Kidney tubule cell (primary cell): ENCODE results near the gene NPHP4.
"Not testable (repeated sequence)": the region's sequence is repeated elsewhere in the genome, so short reads cannot be mapped to it uniquely, and the experiment has no call there.

ENCODE experiments used
- DNase-seq: peaks from one replicate; pipeline ENCODE4 v3.0.0-alpha.2; 2018; ENCODE audit warnings: low spot score

NPHP4 gene

DNA sequence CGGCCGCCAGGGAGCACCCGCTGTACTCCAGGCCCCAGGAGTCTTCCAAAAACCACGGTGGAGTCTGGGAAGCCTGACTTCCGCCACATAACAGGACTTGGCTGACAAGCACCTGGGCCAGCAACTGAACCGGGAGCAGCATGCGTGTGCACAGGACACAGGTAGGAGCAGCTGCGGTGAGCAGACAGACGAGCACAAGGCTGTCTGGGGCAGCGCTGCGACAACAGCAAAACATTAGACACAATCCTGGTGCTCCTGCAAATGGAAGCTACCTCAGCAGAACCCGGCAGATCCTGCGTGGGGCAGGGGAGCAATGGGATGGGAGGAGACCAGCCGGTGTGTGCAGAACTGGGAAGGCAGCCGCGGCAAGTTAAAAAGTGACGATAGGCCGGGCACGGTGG, 80.4 kb downstream of the NPHP4 start:
- no peak for DNase-seq

- no peak for DNase-seq
These were observed 81.1 kb downstream of the NPHP4 start for GRCh38 chr1:5911157-5911556.

- DNase-seq: no peak
These were observed 81.6 kb downstream of the NPHP4 start for GRCh38 chr1:5910666-5911065.

DNA sequence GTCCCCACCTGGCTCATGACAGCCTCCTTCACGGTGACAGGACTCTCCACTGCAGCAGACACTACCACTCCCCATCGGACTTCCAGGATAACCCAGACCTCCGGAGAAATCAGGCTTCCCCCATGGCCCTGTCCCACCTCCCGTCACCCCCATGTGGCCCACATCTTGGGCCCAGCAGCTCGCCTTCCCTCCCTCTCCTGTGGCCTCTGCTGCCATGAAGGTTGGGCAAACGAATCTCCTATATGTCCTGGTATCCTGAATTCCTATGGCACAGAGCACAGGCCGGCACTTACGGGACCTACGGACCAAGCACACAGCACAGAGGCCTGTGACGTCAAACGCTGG, 82.0 kb downstream of the NPHP4 start:
- no peak for DNase-seq

- no peak for DNase-seq
These were observed 82.5 kb downstream of the NPHP4 start for GRCh38 chr1:5909576-5910275.

DNA sequence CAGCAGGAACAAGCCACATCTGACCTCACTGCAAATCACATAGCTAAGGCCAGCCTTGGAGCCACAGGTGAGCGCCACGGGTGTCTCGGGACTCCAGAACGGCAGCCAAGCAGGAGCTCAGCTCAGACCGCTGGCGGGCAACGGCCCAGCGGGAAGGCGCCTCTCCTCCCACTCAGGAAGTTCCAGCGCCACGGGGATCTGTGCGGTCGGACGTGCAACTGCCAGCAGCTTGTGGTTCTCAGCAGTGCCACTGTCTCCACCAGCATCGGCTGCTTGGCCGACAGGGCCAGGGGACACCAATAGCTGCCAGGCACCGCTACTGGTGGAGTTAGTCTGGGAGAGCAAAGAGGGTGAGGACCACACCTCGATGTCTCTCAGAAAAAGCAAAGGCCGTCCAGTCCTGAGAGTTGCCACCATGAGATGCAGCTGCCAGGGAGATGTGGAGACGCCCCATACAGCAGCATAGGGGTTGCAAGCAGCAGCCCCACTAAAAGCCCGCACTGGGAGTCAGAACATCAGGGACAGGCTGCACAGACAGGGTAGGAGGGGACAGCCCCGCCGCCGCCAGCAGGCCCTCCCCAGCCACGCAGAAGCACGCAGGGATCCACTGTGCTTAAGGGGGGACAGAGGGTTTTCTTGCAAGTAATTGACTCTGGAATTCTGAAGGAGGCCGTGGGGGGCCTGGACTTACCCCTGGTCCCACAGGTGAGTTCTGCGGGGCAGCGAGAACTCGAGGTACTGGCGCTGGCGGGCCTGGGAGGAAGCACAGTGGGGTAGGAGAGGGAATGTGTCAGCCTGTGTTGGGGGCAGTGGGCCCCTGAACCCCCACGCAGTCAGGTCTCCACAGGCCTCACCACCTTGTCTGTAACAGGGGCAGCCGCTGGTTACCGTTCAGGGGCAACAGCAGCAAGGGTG, 83.5 kb downstream of the NPHP4 start:
- DNase-seq: no peak

DNA sequence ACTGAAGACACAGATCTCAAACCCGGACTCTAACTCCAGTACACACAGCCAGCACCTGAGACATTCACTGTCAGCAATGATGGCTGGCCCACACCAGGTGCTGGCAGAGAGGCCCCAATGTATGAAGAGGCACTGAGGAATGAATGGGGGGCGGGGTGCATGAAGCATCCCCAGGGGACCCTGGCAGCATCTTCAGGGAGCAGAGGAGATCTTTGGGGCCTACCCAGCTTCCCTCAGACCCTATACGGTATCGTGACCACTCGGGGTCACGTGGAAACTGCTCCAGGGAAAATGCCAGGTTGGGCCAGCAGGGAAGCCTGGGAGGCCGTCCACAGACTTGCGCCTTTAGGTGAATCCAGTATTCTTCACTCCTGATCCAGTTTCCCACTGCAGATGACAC, 84.3 kb downstream of the NPHP4 start:
- no peak for DNase-seq

- no peak for DNase-seq
These were observed 84.8 kb downstream of the NPHP4 start for GRCh38 chr1:5907386-5907785.

DNA sequence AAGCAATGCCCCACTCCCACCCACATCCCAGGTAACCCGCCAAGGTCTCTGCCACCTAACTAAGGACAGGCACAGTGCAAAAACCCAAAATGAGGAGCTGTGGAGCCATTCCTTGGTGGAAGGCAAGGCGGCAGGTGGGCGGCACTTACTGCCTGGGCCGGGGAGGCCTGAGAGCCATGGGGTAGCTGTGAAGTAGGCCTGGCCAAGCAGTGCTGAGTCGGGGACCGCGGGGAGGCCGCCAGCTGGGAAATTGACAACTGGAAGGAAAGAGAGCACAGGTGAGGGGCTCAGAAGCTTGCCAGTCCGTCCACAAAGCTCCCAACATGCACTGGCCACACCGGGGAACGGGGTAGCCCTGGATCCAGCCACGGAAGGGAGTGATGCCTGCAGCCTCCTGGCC, 85.3 kb downstream of the NPHP4 start:
- no peak for DNase-seq

DNA sequence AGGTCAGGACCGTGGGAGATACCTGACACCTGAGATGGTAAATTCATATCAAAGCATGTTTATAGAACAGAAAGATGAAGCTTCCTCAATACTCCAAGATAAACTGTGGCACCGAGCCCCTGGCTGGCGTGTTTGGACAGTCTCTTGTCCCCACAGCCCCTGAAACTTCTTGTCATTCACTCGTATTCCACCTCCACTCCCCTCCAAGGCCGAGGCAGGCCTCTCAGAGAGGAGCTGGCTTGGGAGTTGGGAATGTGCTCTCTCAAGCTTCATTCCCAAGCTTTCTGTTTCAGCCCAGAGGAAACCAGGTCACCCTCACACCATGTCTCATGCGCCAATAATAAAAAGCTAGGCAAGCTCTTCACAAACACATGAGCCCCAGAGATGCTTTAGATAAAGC, 86.1 kb downstream of the NPHP4 start:
- DNase-seq: no peak

GRCh38 chr1:5905436-5905835, 86.8 kb downstream of the NPHP4 start:
- no peak for DNase-seq

- no peak for DNase-seq
These were observed 87.7 kb downstream of the NPHP4 start for GRCh38 chr1:5904551-5904950.

DNA sequence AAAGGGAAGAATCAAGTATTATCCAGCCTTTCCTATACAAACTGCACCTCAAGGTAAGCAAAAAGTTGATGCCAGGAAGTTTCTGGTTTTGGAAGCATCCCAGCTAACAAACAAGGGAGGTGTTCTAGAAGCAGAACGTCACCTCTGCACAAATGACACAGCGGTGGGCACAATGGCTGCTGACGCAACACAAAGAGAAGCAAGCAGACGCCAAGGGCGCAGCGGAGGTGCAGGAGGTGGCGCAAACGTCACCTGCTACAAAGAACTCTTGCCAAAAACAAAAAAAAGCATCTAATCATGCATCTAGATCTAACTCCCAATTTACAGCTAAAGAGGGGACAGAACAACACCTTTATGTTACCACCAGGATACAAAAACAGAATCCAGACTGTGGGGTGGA, 88.5 kb downstream of the NPHP4 start:
- no peak for DNase-seq

GRCh38 chr1:5903031-5903430, 89.2 kb downstream of the NPHP4 start:
- DNase-seq: no peak

GRCh38 chr1:5901841-5902240, 90.4 kb downstream of the NPHP4 start:
- DNase-seq: no peak

DNA sequence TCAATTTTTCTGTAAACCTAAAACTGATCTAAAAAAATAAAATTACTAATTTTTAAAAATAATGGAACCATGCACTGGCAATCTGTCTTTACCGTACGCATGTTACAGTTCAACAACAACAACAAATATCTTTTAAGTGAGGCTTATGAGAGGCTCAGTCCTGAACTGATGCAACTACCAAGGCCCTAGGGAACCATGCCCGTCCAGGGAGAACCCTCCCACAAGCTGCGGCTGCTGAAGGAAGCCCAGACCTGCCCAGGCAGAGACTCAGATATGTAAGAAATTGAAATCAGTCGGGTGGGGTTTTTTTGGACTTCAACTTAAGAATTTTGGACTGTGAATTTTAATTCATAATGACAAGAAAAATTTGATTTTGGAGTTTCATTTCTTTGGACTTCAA, 91.1 kb downstream of the NPHP4 start:
- no peak for DNase-seq

GRCh38 chr1:5898266-5898665, 94.0 kb downstream of the NPHP4 start:
- no peak for DNase-seq

- peak; percentile 22 for DNase-seq
These were observed 95.2 kb downstream of the NPHP4 start for GRCh38 chr1:5896706-5897660.

DNA sequence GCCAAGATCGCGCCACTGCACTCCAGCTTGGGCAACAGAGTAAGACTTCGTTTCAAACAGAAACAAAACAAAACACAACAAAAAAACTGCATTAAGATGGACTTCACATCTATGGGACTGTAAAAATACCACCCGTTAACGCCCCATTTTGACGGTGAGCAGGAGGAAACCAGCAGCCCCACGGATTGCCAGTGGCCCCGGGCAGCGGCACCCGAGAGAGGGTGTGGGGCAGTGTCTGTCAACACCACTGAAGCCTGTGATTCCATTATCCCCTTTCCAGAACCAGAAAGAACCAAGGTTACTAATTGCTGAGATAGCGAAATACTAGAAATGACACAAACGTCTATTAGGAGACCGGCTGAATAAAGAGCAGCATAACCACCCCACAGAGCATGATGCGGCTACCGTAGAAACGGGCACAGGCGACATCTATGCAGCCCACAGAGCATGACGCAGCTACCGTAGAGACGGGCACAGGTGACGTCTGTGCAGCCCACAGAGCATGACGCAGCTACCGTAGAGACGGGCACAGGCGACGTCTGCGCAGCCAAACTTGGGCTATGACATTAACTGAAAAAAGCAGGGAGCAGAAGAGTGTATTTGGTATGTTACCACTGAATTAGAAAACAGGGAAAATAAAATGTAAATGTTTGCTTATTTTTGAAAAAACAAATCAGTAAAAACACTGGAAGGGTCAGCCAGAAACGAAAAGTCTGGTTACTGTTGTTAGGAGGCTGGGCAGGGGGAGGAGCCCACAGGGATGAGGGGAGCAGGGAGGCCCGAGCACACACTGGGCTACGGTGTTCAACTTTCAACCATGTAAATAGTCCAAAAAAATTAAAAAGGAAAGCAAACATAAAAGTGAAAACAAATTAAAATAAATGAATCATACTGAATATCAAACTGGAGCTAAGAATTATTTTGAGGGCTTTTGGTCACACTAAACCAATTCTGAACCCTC, 96.5 kb downstream of the NPHP4 start:
- no peak for DNase-seq

DNA sequence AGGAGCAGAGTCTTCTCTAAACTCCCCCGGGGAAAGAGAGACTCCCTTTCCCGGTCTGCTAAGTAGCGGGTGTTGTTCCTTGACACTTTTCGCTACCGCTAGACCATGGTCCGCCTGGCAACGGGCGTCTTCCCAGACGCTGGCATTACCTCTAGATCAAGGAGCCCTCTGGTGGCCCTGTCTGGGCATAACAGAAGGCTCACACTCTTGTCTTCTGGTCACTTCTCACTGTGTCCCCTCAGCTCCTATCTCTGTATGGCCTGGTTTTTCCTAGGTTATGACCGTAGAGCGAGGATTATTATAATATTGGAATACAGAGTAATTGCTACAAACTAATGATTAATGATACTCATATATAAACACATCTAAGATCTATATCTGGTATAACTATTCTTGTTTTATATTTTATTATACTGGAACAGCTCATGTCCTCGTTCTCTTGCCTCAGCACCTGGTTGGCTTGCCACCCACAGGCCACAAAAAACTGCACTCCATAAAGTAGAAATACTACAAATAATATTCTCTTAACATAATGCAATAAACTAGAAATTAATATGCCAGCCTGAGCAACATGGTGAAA, 98.4 kb downstream of the NPHP4 start:
- DNase-seq: not testable (repeated sequence)

DNA sequence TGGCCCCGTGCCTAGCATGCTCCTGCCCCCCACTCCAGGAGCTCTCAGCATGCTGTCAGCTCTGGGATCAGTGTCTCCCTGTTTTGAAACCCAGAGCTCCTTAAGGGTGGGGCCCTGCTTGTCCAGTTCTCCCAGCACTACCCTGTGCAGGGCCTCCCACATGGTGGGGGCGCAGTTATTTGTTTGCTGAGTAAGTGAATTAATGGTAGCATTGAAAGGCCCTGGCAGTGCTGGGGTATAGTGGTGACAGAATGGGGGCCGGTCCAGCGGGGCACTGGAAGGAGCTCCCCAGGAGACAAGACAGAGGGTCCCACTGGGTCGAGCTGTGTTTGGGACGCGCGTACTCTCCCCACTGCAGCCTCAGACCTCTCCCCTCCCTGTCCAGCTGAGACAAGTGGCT, 99.9 kb downstream of the NPHP4 start:
- DNase-seq: no peak
